Posterior cingulate gyrus (tissue), 11 donors: ENCODE data around the gene INSYN1.
A peak's percentile ranks its signal among the peaks of the same experiment; 100 is the strongest.

Experiments
- DNase-seq, 10 donors: peaks; one replicate each; pipeline versions ENCODE4 v3.0.0 to v3.0.0-alpha.2; 2020 to 2021; ENCODE audit warnings: mixed read lengths in 3 of 10
- intact Hi-C: fragments of 100-400 bp; cut with DNase I; formaldehyde crosslinking; loops from one replicate; pipeline ENCODE4 v1.15.1; 2023

The INSYN1 gene

DNA sequence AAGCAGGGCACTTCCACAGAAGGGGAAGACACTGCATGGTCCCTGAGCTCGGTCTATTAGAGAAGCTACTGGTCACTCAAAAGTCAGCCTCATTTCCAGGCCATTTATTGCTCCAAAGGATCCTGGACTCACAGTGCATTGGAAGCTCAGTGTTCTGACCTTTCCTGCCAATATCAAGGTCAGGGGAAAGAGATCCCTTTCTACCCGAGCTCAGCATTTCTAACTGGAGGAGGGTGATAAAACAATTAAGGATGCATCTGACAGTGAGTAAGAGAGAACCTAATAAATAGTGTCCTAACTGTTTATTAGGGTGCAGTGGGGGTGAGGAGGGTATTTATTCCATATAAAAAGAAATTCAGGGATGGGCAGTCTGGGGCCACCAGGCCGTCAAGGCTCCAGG, 26.8 kb upstream of the INSYN1 start:
- no peak for DNase-seq
- intact Hi-C loops, result no loop called here

DNA sequence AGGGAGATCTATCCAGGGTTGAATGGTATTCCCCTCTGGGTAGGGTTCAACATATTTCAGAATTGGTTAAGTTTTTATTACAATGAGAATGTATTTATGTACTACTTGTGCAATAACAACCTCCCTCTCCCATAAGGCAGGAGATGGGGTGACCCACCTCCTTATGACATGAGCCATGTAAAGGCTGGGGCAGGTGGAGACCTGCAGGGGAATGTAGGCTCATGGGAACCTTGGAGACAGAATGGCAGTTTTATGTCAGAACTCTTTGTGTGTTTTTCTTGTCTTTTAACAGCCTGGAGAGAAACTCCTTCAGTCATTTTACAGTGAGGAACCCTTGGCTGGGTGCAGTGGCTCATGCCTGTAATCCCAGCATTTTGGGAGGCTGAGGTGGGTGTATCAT, 24.6 kb upstream of the INSYN1 start:
- DNase-seq, result no peak
- intact Hi-C loops, result no loop called here

DNA sequence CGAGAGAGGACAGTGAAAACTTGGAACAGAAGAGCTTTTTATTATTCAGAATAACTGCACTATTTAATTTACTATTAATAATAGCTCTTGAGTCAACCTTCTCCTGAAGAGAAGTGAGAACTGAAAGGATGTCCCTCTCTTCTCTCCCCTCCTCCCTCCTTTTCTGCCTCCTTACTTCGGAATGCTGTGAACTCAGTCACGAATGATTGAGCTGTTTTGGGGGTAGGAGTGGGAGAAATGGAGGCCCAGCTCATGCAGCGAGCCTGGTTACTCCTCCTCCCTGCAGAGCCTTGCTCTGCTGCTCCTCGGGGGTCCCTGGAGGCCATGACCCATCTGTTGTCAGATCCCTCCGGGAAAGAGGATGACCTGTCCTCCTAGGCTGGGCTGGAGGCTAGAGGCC, 20.3 kb upstream of the INSYN1 start:
- no peak for DNase-seq
- intact Hi-C loops, result no loop called here

DNA sequence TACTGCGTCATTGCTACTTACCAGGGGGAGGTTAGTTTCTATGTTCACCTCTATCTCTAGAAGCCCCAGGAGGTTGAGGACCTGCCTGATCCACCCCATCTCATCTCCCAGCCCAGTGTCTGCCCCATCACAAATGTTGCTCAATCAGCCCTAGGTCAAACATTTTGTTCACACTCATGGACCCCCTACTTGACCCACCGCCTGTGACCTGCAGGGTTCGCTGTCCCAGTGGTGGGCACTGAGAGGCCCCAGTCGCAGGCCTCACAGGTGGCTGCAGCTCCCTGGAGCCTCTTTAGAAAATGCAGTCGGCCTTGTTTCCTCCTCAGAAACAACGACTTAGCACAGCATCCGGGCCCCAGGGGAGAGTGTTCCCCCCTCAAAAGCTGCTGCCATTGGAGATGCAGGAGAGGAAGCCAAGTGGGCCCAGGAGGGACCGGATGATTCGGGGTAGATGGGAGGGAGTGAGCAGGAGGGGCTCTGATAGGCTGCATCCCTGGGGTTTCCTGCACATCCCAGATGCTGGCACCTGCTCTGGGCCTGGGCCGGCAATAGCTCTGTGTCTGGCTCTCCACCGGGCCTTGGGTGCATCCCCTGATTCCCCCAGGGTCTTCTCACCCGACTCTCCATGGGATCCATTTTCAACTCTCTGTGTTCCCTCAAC, 18.4 kb upstream of the INSYN1 start:
- peak in 2 of 10 donors; percentile 66 to 67 for DNase-seq
- intact Hi-C loops, result no loop called here

DNA sequence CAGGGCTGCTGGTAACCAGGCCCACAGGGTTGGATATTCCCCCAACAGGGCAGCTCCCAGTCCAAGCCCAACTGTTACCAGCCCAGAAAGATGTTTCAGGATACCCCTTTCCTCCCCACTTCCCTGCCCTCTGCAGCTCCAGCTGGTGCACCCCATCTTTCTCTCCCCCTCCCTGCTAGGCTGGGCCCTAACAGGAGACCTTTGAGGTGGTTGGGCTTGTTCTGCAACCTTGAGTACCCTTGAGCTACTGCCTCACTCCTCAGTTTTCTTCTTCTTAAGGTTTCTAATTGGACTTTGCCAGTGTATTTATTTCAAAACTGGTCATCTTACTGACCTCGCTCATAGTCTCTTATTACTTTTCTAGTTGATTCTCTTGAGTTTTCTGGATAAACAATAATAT, 16.9 kb upstream of the INSYN1 start:
- no peak for DNase-seq
- intact Hi-C loops, result no loop called here

DNA sequence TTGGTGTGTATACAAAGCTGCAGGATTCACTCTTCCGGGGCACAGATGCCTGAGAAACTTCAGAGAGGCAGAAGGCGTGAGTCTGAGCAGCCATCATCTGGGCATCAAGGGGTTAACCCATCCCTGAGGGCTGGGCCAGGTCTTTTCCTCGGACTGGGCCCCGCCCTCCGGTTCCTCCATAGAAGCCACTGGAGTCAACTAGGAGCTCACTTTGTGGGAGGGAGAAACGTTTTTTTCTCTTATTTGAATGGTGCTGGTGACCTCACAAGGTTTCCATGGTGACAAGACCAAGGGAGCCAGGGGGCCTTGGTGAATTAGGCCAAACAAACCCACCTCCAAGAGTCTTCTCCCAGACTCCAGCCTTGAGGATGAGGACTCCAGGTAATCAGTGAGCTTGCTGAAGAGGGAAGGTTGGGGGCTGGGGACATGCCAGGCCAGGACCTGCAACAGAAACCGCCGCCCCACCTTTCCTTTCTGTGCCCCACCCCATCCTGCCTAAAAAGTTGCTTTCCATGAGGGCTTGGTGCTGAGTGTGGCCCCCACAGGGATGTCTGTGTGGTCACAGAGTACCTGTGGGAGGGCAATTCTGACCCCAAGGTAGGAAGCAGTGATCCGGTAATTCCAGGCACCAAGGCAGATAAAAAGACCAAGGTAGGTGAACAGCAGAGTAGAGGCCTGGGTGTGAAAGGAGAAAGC, 14.8 kb upstream of the INSYN1 start:
- intact Hi-C loops, result no loop called here
- peak in 1 of 10 donors; percentile 81 for DNase-seq

DNA sequence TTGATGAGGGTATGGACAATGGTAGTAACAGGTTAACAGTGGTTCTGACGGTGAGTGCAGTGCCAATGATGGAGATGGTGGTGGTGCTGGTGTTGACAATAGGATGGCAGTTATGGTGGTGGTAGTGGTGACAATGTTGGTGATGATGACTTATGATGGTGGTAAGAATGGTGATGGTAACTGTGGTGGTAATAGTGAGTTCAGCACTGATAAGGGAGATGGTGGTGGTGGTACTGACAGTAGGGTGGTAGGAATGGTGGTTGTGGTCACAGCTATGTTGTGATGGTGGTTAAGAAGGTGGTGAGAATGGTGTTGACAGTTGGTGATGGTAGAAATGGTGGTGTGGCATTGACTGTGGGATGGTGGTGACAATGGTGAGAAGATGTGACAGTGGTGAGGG, 13.4 kb upstream of the INSYN1 start:
- intact Hi-C loops, result no loop called here
- no peak for DNase-seq

DNA sequence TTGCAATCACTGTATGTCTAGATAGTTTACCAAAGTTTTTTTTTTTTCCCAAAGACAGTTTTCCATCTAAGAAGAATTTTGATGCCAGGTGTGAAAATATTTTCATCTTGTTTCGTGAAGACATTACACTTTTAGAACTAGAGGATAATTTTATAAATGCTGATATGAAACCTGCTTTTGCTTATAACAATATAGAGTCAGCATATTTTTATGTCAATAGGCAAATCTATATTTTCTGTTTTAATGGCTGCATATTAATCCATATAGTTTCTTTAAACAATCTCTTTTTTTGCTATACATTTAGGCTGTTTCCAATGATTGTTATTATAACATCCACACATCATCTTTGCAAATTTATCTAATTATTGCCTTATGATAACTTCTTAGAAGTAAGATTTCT, 12.6 kb upstream of the INSYN1 start:
- intact Hi-C loops, result no loop called here
- DNase-seq, result no peak

DNA sequence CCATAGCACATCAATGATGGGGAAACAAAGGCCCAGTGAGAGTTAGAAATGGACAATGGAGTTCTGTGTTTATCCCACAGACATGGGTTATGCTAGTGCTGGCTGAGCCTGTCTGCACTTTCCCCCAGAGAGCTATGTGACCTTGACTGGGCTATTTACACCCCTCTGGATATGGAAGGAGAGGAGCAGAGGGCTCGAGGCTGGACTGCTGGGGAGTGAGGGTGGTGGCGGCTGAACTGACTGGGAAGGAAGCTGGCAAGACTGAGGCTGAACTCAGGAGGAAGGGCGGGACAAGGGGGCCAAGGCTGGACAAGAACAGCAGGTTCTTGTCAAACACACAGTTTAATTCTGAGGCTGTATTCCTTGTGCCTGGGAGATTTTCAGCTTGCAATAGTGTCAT, 10.8 kb upstream of the INSYN1 start:
- intact Hi-C loops, result no loop called here
- DNase-seq, result peak in 2 of 10 donors; percentile 59 to 61

DNA sequence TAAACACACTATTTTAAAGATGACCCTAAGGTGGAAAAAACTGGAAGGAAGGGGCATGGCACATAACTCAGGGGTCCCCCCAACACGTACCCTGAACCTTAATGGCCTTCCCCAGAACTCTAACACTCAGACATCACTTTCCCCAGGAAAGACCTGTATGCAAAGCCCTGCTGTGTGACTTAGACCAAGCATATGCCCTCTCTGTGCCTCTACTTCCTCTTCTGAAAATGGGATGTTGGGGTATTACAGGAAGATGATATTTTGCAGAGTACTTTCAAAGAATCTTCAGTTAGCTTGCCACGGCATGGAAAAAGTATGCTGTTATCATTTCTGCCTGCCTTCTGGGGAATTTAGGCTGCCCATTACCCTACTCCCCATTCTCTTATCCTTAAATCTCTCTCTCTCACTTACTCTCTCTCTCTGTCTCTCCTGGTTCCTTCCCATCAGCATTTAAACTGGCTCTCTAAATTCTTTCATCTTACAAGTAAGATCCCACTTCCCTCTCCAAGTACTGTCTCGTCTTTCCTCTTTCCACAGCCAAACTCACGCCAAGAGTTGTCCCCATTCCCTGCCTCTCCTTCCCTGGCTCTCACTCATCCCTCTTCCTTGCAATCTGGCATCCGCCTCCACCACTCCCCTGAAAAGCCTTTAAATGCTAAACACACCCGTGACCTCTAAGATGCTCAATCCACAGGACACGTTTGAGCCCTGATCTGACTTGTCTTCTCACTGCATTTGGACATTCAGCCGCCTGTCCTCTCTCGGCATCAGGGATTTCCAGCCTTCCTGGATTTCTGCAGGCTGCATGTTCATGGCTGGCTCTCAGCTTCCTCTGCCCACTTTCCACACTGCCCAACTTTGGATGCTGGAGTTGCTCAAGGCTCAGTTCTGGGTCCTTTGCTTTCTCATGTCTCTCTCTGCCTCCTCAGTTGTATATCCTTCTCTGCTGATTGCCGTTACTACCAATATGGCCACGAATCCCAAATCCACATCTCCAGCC, 7.5 kb upstream of the INSYN1 start:
- intact Hi-C loops, result no loop called here

DNA sequence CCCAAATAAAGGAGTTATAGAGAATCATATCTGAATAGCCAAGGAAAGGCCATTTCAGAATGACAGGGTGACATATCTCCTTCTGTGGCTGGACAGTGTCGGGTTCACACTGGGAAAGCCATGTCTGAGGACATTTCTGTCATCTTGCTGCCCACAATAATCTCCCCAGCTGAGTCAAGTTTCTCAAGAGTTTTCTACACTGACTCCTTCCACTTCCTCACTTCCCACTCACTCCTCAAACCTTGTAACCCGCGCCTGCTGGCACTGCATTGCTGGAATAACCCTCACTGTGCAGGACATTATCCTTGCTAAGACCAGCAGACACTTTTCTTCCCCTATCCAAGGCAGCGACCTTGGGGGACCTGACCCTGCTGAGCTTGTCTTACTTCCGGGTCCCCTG, 5.3 kb upstream of the INSYN1 start:
- intact Hi-C loops, result no loop called here
- DNase-seq, result peak in 2 of 10 donors; percentile 32 to 38

More for the DNA sequence above, 7.5 kb upstream of the INSYN1 start:
- peak in 2 of 10 donors; percentile 66 to 68 for DNase-seq

DNA sequence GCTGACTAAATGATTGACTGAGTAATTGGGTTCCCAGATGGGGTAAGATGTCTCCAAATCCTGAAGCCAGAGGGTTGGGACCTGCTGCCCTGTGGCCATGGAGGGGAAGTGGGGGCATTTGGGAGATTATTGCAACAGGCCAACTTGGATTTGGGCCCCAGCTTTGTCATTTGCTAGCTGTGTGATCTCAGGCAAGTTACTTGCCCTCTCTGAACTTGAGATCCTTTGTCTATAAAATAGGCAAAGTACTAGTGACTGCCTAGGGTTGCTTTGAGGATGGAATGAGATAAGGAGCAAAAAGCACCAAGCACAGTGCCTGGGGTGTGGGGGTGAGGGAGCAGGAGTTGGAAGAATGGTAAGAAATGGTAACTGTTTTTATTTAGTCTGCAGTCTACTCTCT, 4.4 kb upstream of the INSYN1 start:
- intact Hi-C loops, result no loop called here
- no peak for DNase-seq

DNA sequence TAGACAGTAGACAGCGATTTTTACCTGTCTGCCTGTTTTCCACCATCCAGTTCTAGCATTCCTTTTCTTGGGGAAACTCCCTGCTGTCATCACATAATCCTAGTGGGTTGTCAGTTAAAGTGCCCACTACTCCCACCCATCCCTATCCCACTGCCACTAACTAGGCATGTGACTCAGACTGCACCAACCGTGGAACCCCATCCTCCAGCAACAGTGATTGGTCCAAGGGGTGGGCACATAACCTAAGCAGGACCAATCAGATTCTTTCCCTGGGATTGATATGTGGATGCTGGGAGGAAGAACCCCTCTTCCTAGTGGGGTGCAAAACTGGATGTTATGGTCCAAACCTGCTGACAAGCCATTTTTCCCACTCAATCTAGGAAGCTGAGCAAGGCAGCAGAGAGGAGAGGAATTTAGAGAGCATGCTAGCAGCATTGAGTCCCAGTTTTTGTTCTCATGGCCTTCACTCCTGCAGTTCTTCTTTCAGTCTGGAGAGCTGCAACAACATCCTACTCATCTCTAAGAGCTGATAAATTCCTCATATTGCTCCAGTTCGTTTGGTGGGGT, 3.9 kb upstream of the INSYN1 start:
- intact Hi-C loops, result no loop called here

DNA sequence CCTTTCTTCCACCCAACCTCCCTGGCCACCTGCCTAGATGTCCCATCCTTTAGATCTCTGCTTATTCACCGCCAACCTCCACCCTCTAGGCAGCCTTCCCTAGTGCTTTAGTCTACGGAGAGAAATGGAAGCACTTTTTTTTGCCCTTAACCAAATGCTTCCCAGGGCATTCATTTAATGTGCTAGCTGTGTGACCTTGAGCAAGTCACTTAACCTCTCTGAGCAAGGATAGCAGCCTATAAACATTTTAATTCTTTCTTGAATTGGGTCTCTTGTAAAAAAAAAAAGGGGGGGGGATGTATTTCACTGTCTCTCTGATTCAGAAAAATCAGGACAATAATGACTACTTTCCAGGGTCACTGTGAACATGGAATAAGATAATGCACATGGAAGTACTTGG, 3.2 kb upstream of the INSYN1 start:
- intact Hi-C loops, result no loop called here
- peak in 1 of 10 donors; percentile 5 for DNase-seq

More for the DNA sequence above, 3.9 kb upstream of the INSYN1 start:
- DNase-seq, result peak in 2 of 10 donors; percentile 38 to 77

DNA sequence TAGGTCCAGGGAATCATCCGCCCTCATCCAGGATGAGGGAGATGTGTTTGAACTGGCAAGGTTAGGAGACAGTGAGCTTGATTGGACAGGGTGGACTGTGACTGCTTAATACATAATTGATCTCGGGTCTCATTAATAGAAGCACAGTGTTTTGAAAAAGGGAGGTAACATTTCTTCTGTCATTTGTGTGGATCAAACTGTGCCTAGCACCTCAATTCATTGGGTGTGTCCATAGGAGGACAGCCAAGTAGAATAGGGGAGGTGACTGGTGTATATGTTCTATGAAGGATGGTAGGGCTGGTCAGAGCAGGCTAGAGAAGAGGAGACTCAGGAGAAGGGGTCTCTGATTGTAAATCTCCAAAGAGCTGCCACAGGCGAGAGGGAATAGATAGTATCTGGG, 2.8 kb upstream of the INSYN1 start:
- no peak for DNase-seq
- intact Hi-C loops, result no loop called here

DNA sequence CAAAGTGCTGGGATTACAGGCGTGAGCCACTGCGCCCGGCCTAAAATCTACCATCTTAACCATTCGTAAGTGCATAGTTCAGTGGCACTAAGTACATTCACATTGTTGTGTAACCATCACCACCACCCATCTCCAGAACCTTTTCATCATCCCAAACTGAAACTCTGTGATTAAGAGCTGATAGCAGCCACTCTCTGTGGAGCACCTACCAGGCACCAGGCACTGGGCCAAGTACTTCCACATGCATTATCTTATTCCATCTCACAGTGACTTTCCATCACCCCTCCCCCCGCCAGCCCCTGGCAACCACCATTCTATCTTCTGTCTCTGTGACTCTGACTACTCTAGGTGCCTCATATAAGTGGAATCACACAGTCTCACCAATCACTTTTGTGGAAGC, 2.3 kb upstream of the INSYN1 start:
- intact Hi-C loops, result no loop called here
- DNase-seq, result peak in 1 of 10 donors; percentile 71

DNA sequence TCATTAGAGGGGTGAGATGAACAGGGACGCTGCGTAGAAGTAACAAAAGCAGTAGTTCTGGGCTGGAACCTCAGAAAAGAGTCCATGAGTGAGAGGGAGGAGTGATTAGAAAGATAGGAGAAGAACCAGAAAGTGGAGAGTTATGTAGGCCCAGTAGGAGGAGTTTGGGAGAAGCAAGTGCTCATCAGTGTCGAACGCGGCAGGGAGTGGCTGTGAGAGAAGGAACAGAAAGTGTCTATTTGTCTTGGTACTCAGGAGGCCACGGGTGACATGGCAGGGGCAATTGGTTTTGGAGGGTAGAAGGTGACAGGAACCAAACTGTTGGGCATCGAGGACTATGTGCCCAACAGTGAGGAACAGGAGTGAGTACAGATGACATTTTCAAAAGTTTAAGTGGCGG, 1.3 kb upstream of the INSYN1 start:
- intact Hi-C loops, result no loop called here
- peak in 2 of 10 donors; percentile 41 to 60 for DNase-seq

DNA sequence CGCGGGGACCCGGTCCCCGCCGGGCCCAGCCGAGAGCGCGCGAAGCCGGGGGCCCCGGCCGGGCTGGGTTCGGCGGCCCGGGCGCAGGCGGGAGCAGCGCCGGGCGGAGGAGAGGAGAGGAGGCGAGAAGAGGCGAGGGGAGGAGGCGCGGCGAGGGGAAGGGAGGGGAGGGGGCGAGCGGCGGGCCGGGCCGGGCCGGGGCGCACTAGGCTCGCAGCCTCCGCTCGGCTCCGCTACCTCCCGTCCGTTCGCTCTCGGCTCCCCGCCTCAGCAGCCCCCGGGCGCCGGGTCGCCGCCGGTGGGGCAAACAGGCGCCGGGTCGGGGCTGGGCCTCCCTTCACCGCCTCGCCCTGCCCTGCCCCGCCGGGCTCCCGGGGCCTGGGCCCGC, 351 bp downstream of the INSYN1 start:
- DNase-seq, result peak in 3 of 10 donors; percentile 17 to 82 (median 34)
- intact Hi-C loops, result no loop called here

DNA sequence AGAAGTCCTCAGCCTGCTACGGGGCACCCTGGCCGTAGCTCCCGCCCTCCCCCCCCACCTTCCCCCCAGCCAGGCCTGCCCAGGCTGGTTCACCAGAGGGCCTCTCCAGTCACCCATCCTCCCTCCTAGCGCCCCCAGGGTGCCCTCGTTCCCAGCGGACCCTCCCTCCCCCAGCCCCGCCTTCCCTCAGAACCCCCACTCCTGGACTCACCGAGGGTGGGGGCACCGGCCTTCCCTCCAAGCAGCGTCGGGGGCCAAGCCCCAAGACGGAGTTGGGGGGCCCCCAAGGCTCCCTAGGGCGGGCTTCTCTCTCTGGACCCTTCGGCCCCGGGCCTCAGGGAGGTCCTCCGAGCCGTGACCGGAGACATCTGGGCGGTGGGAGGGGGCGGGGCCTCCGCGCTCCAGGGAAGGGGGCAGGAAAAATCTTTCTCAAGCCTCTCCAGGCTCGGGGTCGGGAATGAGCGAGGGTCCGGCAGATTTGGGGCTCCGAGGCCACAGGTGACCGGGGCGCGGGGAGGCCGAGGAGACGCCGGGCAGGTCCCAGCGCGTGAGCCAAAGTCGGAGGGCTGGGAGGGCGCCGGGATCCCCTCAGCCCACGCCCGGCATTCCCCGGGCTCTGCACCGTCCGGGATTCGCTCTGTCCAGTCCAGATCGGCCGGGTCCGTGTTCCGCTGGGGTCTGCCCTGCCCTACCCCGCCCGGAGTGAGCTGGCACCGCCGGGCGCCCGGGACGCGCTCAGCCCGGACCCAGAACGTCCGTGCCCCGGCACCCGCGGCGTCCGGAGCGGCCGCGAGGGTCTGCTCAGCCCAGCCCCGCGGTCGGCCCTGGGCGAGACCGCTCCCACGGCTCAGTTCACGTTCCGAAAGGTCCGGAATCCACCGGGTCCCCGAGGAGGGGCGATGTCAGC, 999 bp downstream of the INSYN1 start:
- peak in 2 of 10 donors; percentile 81 to 83 for DNase-seq
- intact Hi-C loops, result no loop called here

DNA sequence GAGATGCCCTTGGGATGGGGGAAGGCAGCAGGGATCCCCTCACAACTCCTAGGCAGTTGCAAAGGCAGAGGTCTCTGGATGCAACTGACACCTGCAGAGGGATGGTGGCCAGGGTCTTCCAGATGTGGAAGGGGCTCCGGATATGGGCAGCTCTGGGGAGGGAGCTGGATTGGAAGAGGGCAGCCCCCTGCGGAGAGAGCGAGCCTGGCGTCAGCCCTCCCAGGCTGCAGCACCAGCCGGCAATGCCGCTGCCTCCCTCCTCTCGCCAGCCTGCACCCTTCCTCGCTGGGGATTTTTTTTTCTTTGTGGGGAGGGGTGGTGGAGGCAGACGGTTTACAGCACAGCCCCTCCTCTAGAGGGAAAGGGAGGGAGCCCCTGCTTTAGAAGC, 1.6 kb downstream of the INSYN1 start:
- intact Hi-C loops, result no loop called here
- DNase-seq, result peak in 3 of 10 donors; percentile 24 to 87 (median 81)
